Endothelial cell of umbilical vein (primary cell): ENCODE results near the gene MYO5B. TPM values are rescaled to one million over a fixed set of nuclear protein-coding genes. Genes with fewer than 3 reads are reported as not detected.
A peak's percentile ranks its signal among the peaks of the same experiment; 100 is the strongest.

Experiments
- BruUV-seq: library from RNA; stranded (reverse); fragments of 400-500 nt; replicated peaks from 2 replicates; lab custom pipeline; 2021; lab: Mats Ljungman, UMichigan
- CTCF ChIA-PET: fragments of 300-600, 350-600 bp; sonication (Branson Sonifier 250); formaldehyde crosslinking; loops from one replicate; lab custom pipeline; 2021; ENCODE audit warnings: antibody characterized with exemption, inconsistent platforms; lab: Charles Lee
- POLR2A ChIA-PET: fragments of 300-600, 350-600 bp; sonication (Branson Sonifier 250); formaldehyde crosslinking; loops from one replicate; lab custom pipeline; 2021; ENCODE audit warnings: antibody characterized with exemption, inconsistent platforms; lab: Charles Lee
- DNase-seq: peaks from one replicate; pipeline ENCODE4 v3.0.0-alpha.2; 2011; ENCODE audit warnings: low read depth, low spot score
- FAIRE-seq: peaks from 2 replicates; lab custom pipeline; 2011; peaks lifted over from hg19 to GRCh38; lab: Jason Lieb, UNC
- H2AFZ ChIP-seq: 2 replicates; pipeline ENCODE4 v1.6.0; 2012; ENCODE audit warnings: low read depth, low read length, control low read depth, inconsistent platforms
- H3K27ac ChIP-seq: 2 replicates; pipeline ENCODE4 v1.5.1; 2011; ENCODE audit warnings: low read depth, mild to moderate bottlenecking, control low read depth, low read length, moderate library complexity; ENCODE audit not compliant: insufficient read depth
- H3K27me3 ChIP-seq, 2 experiments: 2 replicates each; pipeline versions ENCODE4 v1.6.0 to v1.6.1; 2011; ENCODE audit warnings: low read length in 2 of 2, mixed read lengths in 1 of 2; ENCODE audit not compliant: control insufficient read depth in 2 of 2, insufficient read depth in 2 of 2
- H3K36me3 ChIP-seq, 2 experiments: 2 replicates in 1 of 2; 3 replicates in 1 of 2; pipeline ENCODE4 v1.5.1; 2011; ENCODE audit warnings: low read length in 2 of 2, mild to moderate bottlenecking in 1 of 2, moderate library complexity in 1 of 2; ENCODE audit not compliant: control insufficient read depth in 2 of 2, insufficient read depth in 2 of 2; ENCODE audit errors: extremely low read depth in 1 of 2
- H3K4me1 ChIP-seq: 3 replicates; pipeline ENCODE4 v1.5.1; 2011; ENCODE audit warnings: mild to moderate bottlenecking, low read length; ENCODE audit not compliant: control insufficient read depth, insufficient read depth; ENCODE audit errors: extremely low read depth
- H3K4me2 ChIP-seq: 2 replicates; pipeline ENCODE4 v1.6.1; 2011; ENCODE audit warnings: low read length, control low read depth, mixed read lengths; ENCODE audit not compliant: insufficient read depth
- H3K4me3 ChIP-seq, 3 experiments: fragments of 200-600 bp in 1 of 3; sonication (generic), shearing (Covaris generic) in 1 of 3; replicated peaks in 1 of 3; 2 replicates each; pipeline ENCODE4 v1.5.1; 2011 to 2016; ENCODE audit warnings: control low read depth in 3 of 3, low read length in 3 of 3, mild to moderate bottlenecking in 2 of 3, inconsistent platforms in 1 of 3, low read depth in 1 of 3, moderate library complexity in 1 of 3; ENCODE audit not compliant: insufficient read depth in 1 of 3
- H3K79me2 ChIP-seq: 2 replicates; pipeline ENCODE4 v1.6.0; 2012; ENCODE audit warnings: low read length, inconsistent platforms; ENCODE audit not compliant: control insufficient read depth, insufficient read depth
- H3K9ac ChIP-seq: replicated peaks from 2 replicates; pipeline ENCODE3; 2011; ENCODE audit warnings: low read length, control low read depth; ENCODE audit not compliant: insufficient read depth; ENCODE audit errors: extremely low read depth
- H3K9me1 ChIP-seq: replicated peaks from 3 replicates; pipeline ENCODE4 v1.6.0; 2011; ENCODE audit warnings: mild to moderate bottlenecking, low read length; ENCODE audit not compliant: control insufficient read depth, insufficient read depth; ENCODE audit errors: extremely low read depth
- H3K9me3 ChIP-seq: replicated peaks from 2 replicates; pipeline ENCODE4 v1.5.1; 2012; ENCODE audit warnings: low read length, inconsistent platforms; ENCODE audit not compliant: control insufficient read depth, insufficient read depth
- H4K20me1 ChIP-seq: replicated peaks from 2 replicates; pipeline ENCODE3; 2011; ENCODE audit warnings: mild to moderate bottlenecking, low read length; ENCODE audit not compliant: control insufficient read depth, insufficient read depth; ENCODE audit errors: extremely low read depth
- FOS ChIP-seq: IDR thresholded peaks from 2 replicates; pipeline ENCODE4 v1.6.1; 2011; ENCODE audit warnings: mild to moderate bottlenecking, low read length, moderate library complexity, borderline replicate concordance; ENCODE audit not compliant: insufficient read depth
- GATA2 ChIP-seq: IDR thresholded peaks from 2 replicates; pipeline ENCODE4 v1.7.0; 2011; ENCODE audit warnings: low read depth, mild to moderate bottlenecking, moderate library complexity, mixed read lengths, low read length; ENCODE audit not compliant: insufficient read length, insufficient read depth
- MYC ChIP-seq: IDR thresholded peaks from one replicate; pipeline ENCODE4 v1.6.1; 2011; ENCODE audit warnings: mild to moderate bottlenecking, low read depth, low read length
- dilution Hi-C: fragments of 300-500 bp; cut with MboI; formaldehyde crosslinking; loops from one replicate; pipeline ENCODE4 v1.15.0; 2019; ENCODE audit warnings: low sequenced_read_pairs; ENCODE audit not compliant: extremely low pct_ligation_motif_present
- intact Hi-C: fragments of 100-400 bp; cut with micrococcal nuclease; formaldehyde crosslinking; loops from one replicate; pipeline ENCODE4 v1.10.0; 2022
- polyA plus RNA-seq, 4 experiments: library from polyadenylated mRNA; depleted of rRNA in 3 of 4; stranded (reverse) in 3 of 4; unstranded in 1 of 4; fragments of >200 nt; gene quantifications; 2 replicates each; pipeline versions ENCODE4 v1.2.1 to v1.2.3, GENCODE V29; 2011 to 2012; ENCODE audit warnings: missing spikeins in 1 of 4
- total RNA-seq: library from RNA; stranded (reverse); gene quantifications from 2 replicates; pipeline ENCODE4 v1.2.3, GENCODE V29; 2021

The MYO5B gene
- total and polyA plus RNA-seq, 2 donors (not counting 3 experiments of a cell fraction or from before 2014, with no cell fraction given) = 0.54 to 1.1 TPM

DNA sequence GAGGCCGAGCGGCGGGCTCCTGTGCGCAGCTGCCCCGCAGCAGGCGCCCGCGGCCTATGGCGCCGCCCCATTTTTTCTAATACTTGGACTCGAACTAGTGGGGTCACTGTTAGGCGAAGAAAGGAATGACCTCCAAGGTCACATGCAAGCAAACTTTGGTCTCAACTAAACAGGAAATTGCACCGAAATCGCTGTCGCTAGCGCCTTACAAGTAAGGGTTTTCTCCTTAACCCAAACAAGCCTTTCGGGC lies 382.0 kb downstream of the MYO5B start:
- Histone ChIP-seq H3K79me2 (peaks cover 1% of the 10 kb centered on the region), H3K4me1 (peaks cover 12% of the 10 kb centered on the region), H3K4me2 (peak overlapping the region; percentile 74), H3K36me3 (no peaks in the 10 kb centered on the region), H3K4me3 (peak overlapping the region; percentile 48 to 75 (median 64)), H3K9me3 (no peaks in the 10 kb centered on the region), H4K20me1 (no peaks in the 10 kb centered on the region), H3K27me3 (no peaks in the 10 kb centered on the region), H3K9me1 (no peaks in the 10 kb centered on the region), H3K9ac (peak overlapping the region; percentile 91), H2AFZ (peak overlapping the region; percentile 99), H3K27ac (peak overlapping the region; percentile 94)
- dilution Hi-C loops = no loop called here
- DNase-seq = peak; percentile 64
- ChIA-PET CTCF (interaction anchor here (1.0 to 6.0 kb wide), 4 partner anchors 37 to 544 kb away, joined by 3 to 34 read pairs (median 4); no protein-coding TSS in a partner anchor), POLR2A (no interaction called here)
- intact Hi-C loops = loop anchor here (1.0 to 5.0 kb wide), 4 partner anchors 36 to 251 kb away; partner anchors contain the start of gene LIPG
- no TSS peak for BruUV-seq
- FAIRE-seq = peak; percentile 12
- no peak for TF ChIP-seq FOS

DNA sequence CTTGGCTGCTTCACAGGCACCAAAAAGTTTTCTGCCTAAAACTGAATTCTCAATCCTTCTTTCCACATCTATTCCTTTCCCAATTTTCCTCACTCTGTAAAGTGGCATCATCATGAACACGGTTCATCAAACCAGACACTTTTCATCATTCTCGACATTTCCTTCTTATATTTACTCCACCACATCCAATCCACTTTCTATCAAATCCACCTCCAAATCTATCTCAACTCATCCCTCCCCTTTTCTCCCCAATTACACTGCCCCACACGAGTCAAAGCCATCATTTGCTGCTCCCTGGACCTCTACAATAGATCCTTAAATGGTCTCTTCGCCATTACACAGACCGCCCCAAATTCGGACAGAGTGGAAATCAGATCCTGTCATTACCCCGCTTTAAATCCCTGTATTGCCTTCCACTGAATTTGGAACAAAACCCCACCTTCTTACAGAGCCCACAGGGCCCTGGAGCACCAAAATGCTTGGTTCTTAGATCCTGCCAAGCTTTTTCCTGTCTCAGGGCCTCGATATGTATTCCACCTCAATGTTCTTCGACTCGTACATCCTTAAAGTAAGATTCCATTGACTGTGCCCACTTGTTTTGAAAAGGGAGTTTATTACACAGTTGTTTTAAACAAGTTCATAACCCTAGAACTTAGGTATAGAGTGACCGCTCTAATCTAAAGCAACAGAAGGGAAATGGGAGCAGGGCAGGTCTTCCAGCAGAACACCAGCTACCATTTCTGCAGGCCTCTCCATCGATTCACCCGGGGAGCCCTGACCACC lies 382.5 kb downstream of the MYO5B start:
- no peaks in the 10 kb centered on the region for H3K9me1 ChIP-seq
- H3K36me3 ChIP-seq = no peaks in the 10 kb centered on the region
- peak overlapping the region; percentile 94 for H3K27ac ChIP-seq
- H2AFZ ChIP-seq = peak overlapping the region; percentile 99
- peak overlapping the region; percentile 91 for H3K9ac ChIP-seq
- H3K27me3 ChIP-seq = no peaks in the 10 kb centered on the region
- peaks cover 12% of the 10 kb centered on the region for H3K4me1 ChIP-seq
- peaks cover 2% of the 10 kb centered on the region for H3K79me2 ChIP-seq
- TF ChIP-seq FOS (no peak), GATA2 (no peak), MYC (no peak)
- no peaks in the 10 kb centered on the region for H3K9me3 ChIP-seq
- no TSS peak for BruUV-seq
- ChIA-PET CTCF (interaction anchor here (1.0 to 6.0 kb wide), 4 partner anchors 37 to 544 kb away, joined by 3 to 34 read pairs (median 4); no protein-coding TSS in a partner anchor), POLR2A (no interaction called here)
- FAIRE-seq (peak; percentile 83), DNase-seq (peak; percentile 54)
- dilution Hi-C loops (no loop called here), intact Hi-C loops (loop anchor here (1.0 to 5.0 kb wide), 4 partner anchors 37 to 250 kb away; partner anchors contain the start of gene LIPG)
- peak overlapping the region; percentile 74 for H3K4me2 ChIP-seq
- H4K20me1 ChIP-seq = no peaks in the 10 kb centered on the region
- peak overlapping the region; percentile 48 to 75 (median 64) for H3K4me3 ChIP-seq
